NCI-H345 treated with DMSO at 0.1 percent for 48 hours (cell line): Measurements from ENCODE around the gene SLC13A1.
"Not testable (repeated sequence)": the region's sequence is repeated elsewhere in the genome, so short reads cannot be mapped to it uniquely, and the experiment has no call there.

ENCODE experiments used
- DNase-seq: peaks from one replicate; lab custom pipeline; 2025; ENCODE audit not compliant: unreplicated experiment; lab: John Stamatoyannopoulos, UW

Gene SLC13A1

GRCh38 chr7:123199883-123200282 is at the start of gene SLC13A1:
TSS of gene SLC13A1 (minus strand) at chr7:123199969. CDS start at chr7:123199946, 23 bp downstream.
- no peak for DNase-seq

GRCh38 chr7:123244768-123245167 is 45.0 kb upstream of the SLC13A1 start:
- DNase-seq = no peak

- no peak for DNase-seq
Measured at GRCh38 chr7:123242467-123243092, 42.8 kb upstream of the SLC13A1 start.

GRCh38 chr7:123241809-123242208 is 42.0 kb upstream of the SLC13A1 start:
- no peak for DNase-seq

GRCh38 chr7:123231021-123232000 is 31.5 kb upstream of the SLC13A1 start:
- no peak for DNase-seq

- no peak for DNase-seq
Measured at GRCh38 chr7:123230603-123231002, 30.8 kb upstream of the SLC13A1 start.

- no peak for DNase-seq
Measured at GRCh38 chr7:123230147-123230546, 30.4 kb upstream of the SLC13A1 start.

GRCh38 chr7:123229426-123229825 is 29.7 kb upstream of the SLC13A1 start:
- no peak for DNase-seq

- not testable (repeated sequence) for DNase-seq
Measured at GRCh38 chr7:123227666-123228065, 27.9 kb upstream of the SLC13A1 start.

- no peak for DNase-seq
Measured at GRCh38 chr7:123220396-123220795, 20.6 kb upstream of the SLC13A1 start.

GRCh38 chr7:123218866-123219265 is 19.1 kb upstream of the SLC13A1 start:
- DNase-seq = no peak

- DNase-seq = no peak
Measured at GRCh38 chr7:123216825-123217224, 17.1 kb upstream of the SLC13A1 start.

- no peak for DNase-seq
Measured at GRCh38 chr7:123215350-123215749, 15.6 kb upstream of the SLC13A1 start.

- DNase-seq = no peak
Measured at GRCh38 chr7:123211545-123211944, 11.8 kb upstream of the SLC13A1 start.

GRCh38 chr7:123210986-123211385 is 11.2 kb upstream of the SLC13A1 start:
- no peak for DNase-seq

GRCh38 chr7:123209786-123210185 is 10.0 kb upstream of the SLC13A1 start:
- DNase-seq = no peak

- DNase-seq = no peak
Measured at GRCh38 chr7:123208793-123209192, 9.0 kb upstream of the SLC13A1 start.

GRCh38 chr7:123204206-123204835 is 4.6 kb upstream of the SLC13A1 start:
- no peak for DNase-seq

- no peak for DNase-seq
Measured at GRCh38 chr7:123201901-123202300, 2.1 kb upstream of the SLC13A1 start.

GRCh38 chr7:123198668-123199652 is 809 bp downstream of the SLC13A1 start:
- no peak for DNase-seq
